ENCODE measurements around the gene BGLAP.

Gene BGLAP

GRCh38 chr1:156228501-156228900, 13.5 kb upstream of the BGLAP start:
- DNase-seq = no peak

- DNase-seq = no peak
Observed at GRCh38 chr1:156229809-156230472, 12.0 kb upstream of the BGLAP start.

DNA sequence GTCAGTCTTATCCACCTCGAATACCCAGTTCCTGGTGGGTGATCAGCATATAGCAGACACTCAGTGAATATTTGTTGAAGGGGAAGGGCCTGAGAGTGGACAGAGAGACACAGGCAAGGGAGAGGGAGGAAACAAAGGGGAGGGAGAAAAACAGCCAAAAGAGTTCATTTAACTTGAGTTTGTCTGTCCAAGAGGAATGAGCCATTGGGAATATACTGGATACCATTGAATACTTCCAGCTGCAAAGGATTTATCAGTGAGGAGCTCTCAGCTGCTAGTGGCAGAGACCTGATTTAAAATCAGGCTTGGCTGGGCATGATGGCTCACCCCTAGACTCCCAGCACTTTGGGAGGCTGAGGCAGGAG, 11.5 kb upstream of the BGLAP start:
- DNase-seq = no peak

DNA sequence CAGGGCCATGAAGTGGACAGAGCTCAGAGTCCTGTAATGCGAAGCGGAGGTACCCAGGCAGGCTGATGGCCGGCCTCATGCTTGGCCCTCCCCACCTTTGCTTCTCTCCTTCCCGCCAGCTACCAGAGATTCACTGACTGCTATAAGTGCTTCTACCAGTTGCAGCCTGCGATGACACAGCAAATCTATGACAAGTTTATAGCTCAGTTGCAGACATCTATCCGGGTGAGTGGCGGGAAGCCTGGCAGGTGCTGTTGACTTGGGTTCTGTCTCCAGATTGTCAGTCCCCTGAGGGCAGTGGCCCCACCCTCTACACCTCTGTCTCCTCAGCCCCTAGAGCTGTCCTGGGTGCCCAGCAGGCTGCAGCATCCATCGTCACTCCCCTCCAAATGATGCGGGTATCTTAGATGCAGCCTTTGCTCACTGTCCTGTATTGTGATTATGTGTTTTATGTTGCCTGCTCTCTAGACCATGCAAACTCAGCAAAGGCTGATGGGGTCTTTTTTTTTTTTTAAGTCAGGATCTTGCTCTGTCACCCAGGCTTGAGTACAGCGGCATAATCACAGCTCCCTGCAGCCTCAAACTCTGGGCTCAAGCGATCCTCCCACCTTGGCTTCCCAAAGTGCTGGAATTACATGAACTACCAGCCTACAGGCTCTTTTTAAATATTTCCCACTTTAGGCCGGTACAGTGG, 9.6 kb upstream of the BGLAP start:
- DNase-seq = no peak

- DNase-seq = no peak
Observed at GRCh38 chr1:156233426-156234127, 8.4 kb upstream of the BGLAP start.

DNA sequence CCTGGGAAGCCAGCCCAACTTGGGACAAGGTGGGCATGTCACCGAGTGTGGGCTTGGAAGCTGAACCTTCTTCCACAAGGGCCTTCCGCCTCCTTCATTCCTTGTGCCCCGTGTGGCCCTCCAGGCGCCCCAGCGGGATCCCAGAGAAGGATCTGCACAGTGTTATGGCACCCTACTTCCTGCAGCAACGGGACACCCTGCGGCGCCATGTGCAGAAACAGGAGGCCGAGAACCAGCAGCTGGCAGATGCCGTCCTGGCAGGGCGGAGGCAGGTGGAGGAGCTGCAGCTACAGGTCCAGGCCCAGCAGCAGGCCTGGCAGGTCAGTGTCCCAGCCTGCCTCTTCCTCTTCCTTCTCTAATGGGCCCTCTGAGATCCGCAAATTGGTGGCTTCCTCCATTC, 5.8 kb upstream of the BGLAP start:
- DNase-seq = no peak

- DNase-seq = no peak
Observed at GRCh38 chr1:156238248-156238647, 3.7 kb upstream of the BGLAP start.

- DNase-seq = peak; percentile 66
Observed at GRCh38 chr1:156241311-156241811, 623 bp upstream of the BGLAP start.

GRCh38 chr1:156242738-156243137, 754 bp downstream of the BGLAP start:
- no peak for DNase-seq

DNA sequence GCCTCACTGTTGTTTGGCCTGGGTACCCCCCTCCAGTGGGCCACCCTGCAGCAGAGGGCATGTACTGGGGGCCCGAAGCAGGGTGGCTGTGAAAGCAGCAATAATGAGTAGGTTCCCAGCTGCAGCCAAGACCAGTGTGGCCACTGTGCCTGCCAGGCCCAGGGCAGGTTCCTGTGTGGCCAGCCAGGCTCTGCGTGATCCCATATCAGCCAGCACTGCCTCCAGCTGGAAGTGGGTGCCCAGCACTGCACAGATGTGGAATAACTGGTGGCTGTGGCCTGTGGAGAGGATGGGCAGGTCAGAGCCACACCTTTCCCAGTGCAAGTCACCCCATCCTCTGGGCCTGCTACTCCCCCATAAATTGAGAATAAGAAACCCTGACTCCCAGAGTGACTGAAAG, 2.1 kb downstream of the BGLAP start:
- no peak for DNase-seq

- no peak for DNase-seq
Observed at GRCh38 chr1:156244712-156245111, 2.7 kb downstream of the BGLAP start.

GRCh38 chr1:156245451-156246232, 3.7 kb downstream of the BGLAP start:
- DNase-seq = no peak

- DNase-seq = no peak
Observed at GRCh38 chr1:156246241-156246780, 4.3 kb downstream of the BGLAP start.

GRCh38 chr1:156246781-156247459, 4.9 kb downstream of the BGLAP start:
- no peak for DNase-seq

- DNase-seq = no peak
Observed at GRCh38 chr1:156247460-156248322, 5.7 kb downstream of the BGLAP start, which contains the start of gene PAQR6. Gene PAQR6 (minus strand): TSS chr1:156248056. CDS start chr1:156246731, 1,325 bp downstream.

- no peak for DNase-seq
Observed at GRCh38 chr1:156248323-156248683, 6.3 kb downstream of the BGLAP start.

DNA sequence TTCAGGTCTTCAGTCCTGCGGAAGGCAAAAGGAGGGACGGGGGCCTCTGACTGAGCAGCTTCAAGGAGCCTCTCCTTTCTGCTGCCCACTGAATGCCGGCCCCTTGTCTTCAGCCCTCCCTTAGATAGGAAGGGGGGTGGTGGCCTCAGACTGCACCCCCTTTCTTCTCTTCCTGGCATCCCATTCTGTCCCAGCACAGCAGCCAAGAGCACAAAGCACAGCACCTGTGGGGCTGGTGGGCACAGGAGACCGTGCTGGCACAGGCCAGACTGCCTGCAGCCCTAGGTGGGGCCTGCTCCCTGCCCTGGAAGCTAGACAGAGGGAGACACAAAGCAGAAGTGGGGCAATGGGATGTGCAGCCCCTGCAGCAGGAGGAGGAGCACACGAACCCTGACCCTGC, 7.6 kb downstream of the BGLAP start:
- DNase-seq = no peak

DNA sequence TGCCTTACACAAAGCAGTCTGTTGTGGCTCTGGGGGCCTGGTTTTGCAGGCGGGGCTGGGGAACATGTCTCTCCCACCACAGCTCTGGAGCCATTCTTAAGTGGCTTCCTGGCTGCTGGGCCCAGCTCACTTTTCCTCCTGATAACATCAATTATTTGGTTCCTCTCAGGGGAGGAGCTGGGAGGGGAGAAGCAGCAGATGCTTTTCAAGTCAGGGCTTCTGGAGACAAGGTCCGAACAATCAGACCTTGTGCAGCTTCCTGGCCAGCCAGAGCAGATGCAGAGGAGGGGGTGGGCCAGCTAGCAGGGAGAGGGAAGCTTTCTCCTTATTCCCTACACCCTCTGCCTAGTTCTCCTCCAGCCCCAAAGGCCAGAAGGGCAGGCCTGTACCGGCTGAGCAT, 9.5 kb downstream of the BGLAP start:
- DNase-seq = no peak

- DNase-seq = no peak
Observed at GRCh38 chr1:156253634-156254033, 11.7 kb downstream of the BGLAP start.

GRCh38 chr1:156257711-156258110, 15.7 kb downstream of the BGLAP start:
- DNase-seq = no peak

DNA sequence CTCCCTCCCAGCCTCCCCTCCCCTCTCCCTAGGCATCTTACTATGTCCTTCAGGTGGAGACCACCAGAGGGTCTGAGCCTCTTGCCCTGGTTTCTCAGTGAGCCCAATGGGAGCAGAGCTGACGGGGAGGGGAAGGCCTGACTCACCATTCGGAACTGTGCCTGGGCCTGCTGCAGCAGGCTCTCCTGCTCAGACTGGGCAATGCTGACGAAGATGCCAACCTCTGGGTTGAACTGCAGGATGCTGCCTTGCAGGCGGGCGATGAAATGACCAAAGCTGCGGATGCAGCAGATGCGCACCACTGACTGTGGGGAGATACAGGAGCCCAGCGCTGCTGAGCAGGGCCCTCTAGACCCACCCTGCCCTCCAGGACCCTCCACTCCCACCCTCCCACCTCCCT, 16.9 kb downstream of the BGLAP start:
- no peak for DNase-seq
